H9 (cell line): ENCODE measurements around the gene ZNF576. TPM values are rescaled to one million over a fixed set of nuclear protein-coding genes. Genes with fewer than 3 reads are reported as not detected.

Experiments
- DNase-seq: peaks from one replicate; pipeline ENCODE4 v3.0.0-alpha.2; 2017
- H2AFZ ChIP-seq: one replicate; pipeline ENCODE4 v1.6.1; 2013; ENCODE audit warnings: mild to moderate bottlenecking, low read length, control low read depth, moderate library complexity
- H2AK5ac ChIP-seq: 2 replicates; pipeline ENCODE4 v1.6.1; 2013; ENCODE audit warnings: low read length, control low read depth, mixed read lengths; ENCODE audit not compliant: insufficient read length
- H2BK120ac ChIP-seq: one replicate; pipeline ENCODE4 v1.6.1; 2013; ENCODE audit warnings: low read depth, mild to moderate bottlenecking, low read length, control low read depth, inconsistent platforms; ENCODE audit not compliant: poor library complexity, severe bottlenecking
- H2BK12ac ChIP-seq: 2 replicates; pipeline ENCODE4 v1.6.1; 2013; ENCODE audit warnings: low read length, control low read depth, mixed read lengths, low read depth; ENCODE audit not compliant: insufficient read length
- H2BK15ac ChIP-seq: 2 replicates; pipeline ENCODE4 v1.6.1; 2013; ENCODE audit warnings: low read depth, low read length, control low read depth
- H2BK20ac ChIP-seq: one replicate; pipeline ENCODE4 v1.6.1; 2013; ENCODE audit warnings: low read depth, mild to moderate bottlenecking, low read length, control low read depth, inconsistent platforms; ENCODE audit not compliant: poor library complexity, severe bottlenecking
- H2BK5ac ChIP-seq: 2 replicates; pipeline ENCODE4 v1.6.1; 2013; ENCODE audit warnings: low read length, control low read depth, mixed read lengths; ENCODE audit not compliant: insufficient read length
- H3K14ac ChIP-seq: 2 replicates; pipeline ENCODE4 v1.6.1; 2013; ENCODE audit warnings: low read length, control low read depth; ENCODE audit not compliant: insufficient read depth
- H3K18ac ChIP-seq: 2 replicates; pipeline ENCODE4 v1.6.1; 2013; ENCODE audit warnings: low read depth, mild to moderate bottlenecking, mixed read lengths, low read length, control low read depth; ENCODE audit not compliant: insufficient read length
- H3K23ac ChIP-seq: 2 replicates; pipeline ENCODE4 v1.6.1; 2013; ENCODE audit warnings: low read length, control low read depth, mixed read lengths, low read depth; ENCODE audit not compliant: insufficient read length
- H3K23me2 ChIP-seq: 2 replicates; pipeline ENCODE4 v1.6.1; 2013; ENCODE audit warnings: low read depth, mild to moderate bottlenecking, mixed read lengths, low read length, control low read depth; ENCODE audit not compliant: insufficient read length, poor library complexity, severe bottlenecking
- H3K27ac ChIP-seq: 2 replicates; pipeline ENCODE4 v1.5.1; 2013; ENCODE audit warnings: low read length, control low read depth, mixed read lengths, low read depth; ENCODE audit not compliant: insufficient read length
- H3K27me3 ChIP-seq: 2 replicates; pipeline ENCODE4 v1.6.1; 2013; ENCODE audit warnings: low read length, control low read depth, inconsistent platforms; ENCODE audit not compliant: insufficient read depth
- H3K4ac ChIP-seq: 2 replicates; pipeline ENCODE4 v1.6.1; 2013; ENCODE audit warnings: low read depth, mild to moderate bottlenecking, control low read depth, inconsistent platforms, low read length, moderate library complexity
- H3K4me1 ChIP-seq: 2 replicates; pipeline ENCODE4 v1.6.1; 2013; ENCODE audit warnings: low read length, control low read depth, inconsistent platforms; ENCODE audit not compliant: insufficient read depth
- H3K4me2 ChIP-seq: 2 replicates; pipeline ENCODE4 v1.6.1; 2013; ENCODE audit warnings: low read length, control low read depth, mixed read lengths; ENCODE audit not compliant: insufficient read length, insufficient read depth
- H3K56ac ChIP-seq: 2 replicates; pipeline ENCODE4 v1.6.1; 2013; ENCODE audit warnings: low read depth, mild to moderate bottlenecking, mixed read lengths, low read length, control low read depth; ENCODE audit not compliant: insufficient read length
- H3K79me1 ChIP-seq: 2 replicates; pipeline ENCODE4 v1.6.1; 2013; ENCODE audit warnings: low read depth, mild to moderate bottlenecking, moderate library complexity, low read length, control low read depth, inconsistent platforms; ENCODE audit not compliant: insufficient read depth, poor library complexity, severe bottlenecking
- H3K79me2 ChIP-seq: 2 replicates; pipeline ENCODE4 v1.6.1; 2013; ENCODE audit warnings: low read length, control low read depth, inconsistent platforms; ENCODE audit not compliant: insufficient read depth
- H3K9ac ChIP-seq: 2 replicates; pipeline ENCODE4 v1.6.1; 2013; ENCODE audit warnings: low read length, control low read depth, mixed read lengths; ENCODE audit not compliant: insufficient read length; ENCODE audit errors: extremely low read depth
- H3K9me3 ChIP-seq: one replicate; pipeline ENCODE4 v1.6.1; 2013; ENCODE audit warnings: low read depth, low read length, inconsistent platforms; ENCODE audit not compliant: control insufficient read depth
- H3T11ph ChIP-seq: one replicate; pipeline ENCODE4 v1.6.1; 2013; ENCODE audit warnings: mild to moderate bottlenecking, low read length, control low read depth, inconsistent platforms
- H4K20me1 ChIP-seq: one replicate; pipeline ENCODE4 v1.6.1; 2013; ENCODE audit not compliant: control insufficient read depth, insufficient read length, insufficient read depth
- H4K5ac ChIP-seq: 2 replicates; pipeline ENCODE4 v1.6.1; 2013; ENCODE audit warnings: low read depth, mild to moderate bottlenecking, mixed read lengths, low read length, control low read depth; ENCODE audit not compliant: insufficient read length
- H4K8ac ChIP-seq: replicated peaks from 2 replicates; pipeline ENCODE4 v1.6.1; 2013; ENCODE audit warnings: low read length, control low read depth, mixed read lengths, low read depth; ENCODE audit not compliant: insufficient read length
- H4K91ac ChIP-seq: 2 replicates; pipeline ENCODE4 v1.6.1; 2013; ENCODE audit warnings: low read depth, mild to moderate bottlenecking, moderate library complexity, mixed read lengths, low read length, control low read depth; ENCODE audit not compliant: insufficient read length
- H3K27ac Mint-ChIP-seq, 3 experiments: 2 replicates in 2 of 3; 3 replicates in 1 of 3; pipeline ENCODE4 v1.8.0; 2020 to 2021; ENCODE audit warnings: mixed read lengths in 3 of 3, mild to moderate bottlenecking in 1 of 3, moderate library complexity in 1 of 3
- H3K27me3 Mint-ChIP-seq: 2 replicates; pipeline ENCODE4 v1.8.0; 2021; ENCODE audit warnings: low read depth, mild to moderate bottlenecking, moderate library complexity, mixed read lengths
- H3K36me3 Mint-ChIP-seq, 3 experiments: 2 replicates in 2 of 3; 3 replicates in 1 of 3; pipeline ENCODE4 v1.8.0; 2020 to 2021; ENCODE audit warnings: low read depth in 3 of 3, mixed read lengths in 3 of 3; ENCODE audit not compliant: insufficient read depth in 1 of 3
- H3K4me1 Mint-ChIP-seq, 2 experiments: 2 replicates each; pipeline ENCODE4 v1.8.0; 2020; ENCODE audit warnings: mixed read lengths in 2 of 2
- H3K4me3 Mint-ChIP-seq, 2 experiments: 2 replicates in 1 of 2; 3 replicates in 1 of 2; pipeline ENCODE4 v1.8.0; 2020 to 2021; ENCODE audit warnings: mild to moderate bottlenecking in 2 of 2, mixed read lengths in 2 of 2, moderate library complexity in 1 of 2
- H3K9me3 Mint-ChIP-seq, 2 experiments: 2 replicates in 1 of 2; 3 replicates in 1 of 2; pipeline ENCODE4 v1.8.0; 2020; ENCODE audit warnings: mild to moderate bottlenecking in 2 of 2, mixed read lengths in 2 of 2, moderate library complexity in 1 of 2
- CTCF ChIP-seq: fragments of 200-600 bp; sonication (generic); conservative IDR thresholded peaks from 3 replicates; pipeline ENCODE4 v1.8.0; 2021; ENCODE audit warnings: antibody characterized with exemption, mild to moderate bottlenecking
- WGBS: extraction: QIAGEN DNeasy Blood & Tissue Kit; methylation state at CpG from one replicate; pipeline ENCODE4 v1.1.7; 2013; ENCODE audit warnings: missing lambda C conversion rate, low lambda C conversion rate, mixed read lengths; ENCODE audit not compliant: insufficient read length; ENCODE audit errors: extremely low coverage; 5-methylcytosine and 5-hydroxymethylcytosine counted together
- total RNA-seq: library from RNA; stranded (reverse); gene quantifications from 2 replicates; pipeline ENCODE4 v1.2.1, GENCODE V29; 2021

ZNF576 gene
- total RNA-seq, 1 experiment from 2014 or later, result 19.7 TPM

DNA sequence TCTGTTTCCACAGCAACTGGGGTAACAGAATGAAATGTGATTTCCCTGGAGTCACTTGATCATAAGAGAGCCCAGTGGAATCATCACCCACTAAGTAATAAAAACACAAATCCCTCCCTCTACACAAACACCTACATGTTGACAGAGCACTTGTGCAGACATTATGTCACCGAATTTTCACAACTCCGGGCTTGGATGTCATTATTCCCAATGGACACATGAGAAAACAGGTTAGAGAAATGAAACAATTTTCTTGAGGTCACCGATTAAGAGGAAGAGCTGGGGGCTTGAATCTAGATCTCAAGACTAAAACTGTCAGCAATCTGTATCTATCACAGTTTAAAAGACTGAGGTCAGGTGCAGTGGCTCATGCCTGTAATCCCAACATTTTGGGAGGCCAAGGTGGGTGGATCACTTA, 24.2 kb upstream of the ZNF576 start:
- no peak overlapping the region for H2BK120ac ChIP-seq
- H3K79me1 ChIP-seq, result no peaks in the 10 kb centered on the region
- no peaks in the 10 kb centered on the region for H4K20me1 ChIP-seq
- H3K27me3 ChIP-seq, result no peaks in the 10 kb centered on the region
- no peak overlapping the region for H3K18ac ChIP-seq
- no peak overlapping the region for H2BK15ac ChIP-seq
- H3K9ac ChIP-seq, result no peak overlapping the region
- no peak overlapping the region for H4K91ac ChIP-seq
- H3K4me1 ChIP-seq, result peaks cover 4% of the 10 kb centered on the region; the same call in 1 of the 2 replicates
- H3K4me2 ChIP-seq, result no peak overlapping the region
- WGBS, result no CpG with 5 or more reads among the region's 3 CpGs
- H2AFZ ChIP-seq, result no peak overlapping the region
- H2BK5ac ChIP-seq, result no peak overlapping the region
- no peak overlapping the region for H3K27ac ChIP-seq
- H3K23ac ChIP-seq, result no peak overlapping the region
- H3K4ac ChIP-seq, result no peak overlapping the region
- no peaks in the 10 kb centered on the region for H3K9me3 ChIP-seq
- H3K4me3 Mint-ChIP-seq, result no peak overlapping the region; a peak in 1 of 5 replicates
- H2BK20ac ChIP-seq, result no peak overlapping the region
- H3K27ac Mint-ChIP-seq, result peak overlapping the region in 2 of 3 experiments; percentile 5 to 17; a peak in 2 of 7 replicates
- H3K9me3 Mint-ChIP-seq, result no peaks in the 10 kb centered on the region
- H3K4me1 Mint-ChIP-seq, result peaks cover 20 to 32% of the 10 kb centered on the region in 2 experiments
- no peak overlapping the region for H4K5ac ChIP-seq
- no peak overlapping the region for H2BK12ac ChIP-seq
- H3K14ac ChIP-seq, result no peak overlapping the region
- H3K56ac ChIP-seq, result no peak overlapping the region
- TF ChIP-seq CTCF, result no peak
- peaks cover 7% of the 10 kb centered on the region for H3K23me2 ChIP-seq
- peaks cover 0 to 27% (median 18%) of the 10 kb centered on the region in 3 experiments; a peak in 6 of 7 replicates for H3K36me3 Mint-ChIP-seq
- H3K27me3 Mint-ChIP-seq, result no peaks in the 10 kb centered on the region
- no peaks in the 10 kb centered on the region; the same call in 1 of the 2 replicates for H3K79me2 ChIP-seq
- H2AK5ac ChIP-seq, result no peak overlapping the region
- no peak overlapping the region for H3T11ph ChIP-seq
- no peak overlapping the region for H4K8ac ChIP-seq
- DNase-seq, result no peak
